CD4-positive, alpha-beta T cell treated with Interleukin-6 at 100 ng/mL for 8 hours (primary cell): Measurements from ENCODE around the gene GAS7.
"Not testable (repeated sequence)": the region's sequence is repeated elsewhere in the genome, so short reads cannot be mapped to it uniquely, and the experiment has no call there.

Source experiments
- DNase-seq: peaks from one replicate; pipeline ENCODE4 v3.0.0-alpha.2; 2020; ENCODE audit warnings: mixed read lengths, low spot score

The GAS7 gene

GRCh38 chr17:9941305-9941704, 257.1 kb downstream of the GAS7 start:
- no peak for DNase-seq

- DNase-seq, result no peak
Measured at GRCh38 chr17:9940841-9941240, 257.6 kb downstream of the GAS7 start.

GRCh38 chr17:9938764-9939163, 259.6 kb downstream of the GAS7 start:
- DNase-seq, result no peak

- DNase-seq, result no peak
Measured at GRCh38 chr17:9937901-9938300, 260.5 kb downstream of the GAS7 start.

GRCh38 chr17:9937241-9937761, 261.1 kb downstream of the GAS7 start:
- DNase-seq, result no peak

GRCh38 chr17:9936095-9936494, 262.3 kb downstream of the GAS7 start:
- DNase-seq, result no peak

GRCh38 chr17:9935408-9935807, 263.0 kb downstream of the GAS7 start:
- DNase-seq, result no peak

GRCh38 chr17:9934331-9934730, 264.1 kb downstream of the GAS7 start:
- DNase-seq, result no peak

GRCh38 chr17:9932491-9932890, 265.9 kb downstream of the GAS7 start:
- DNase-seq, result no peak

- DNase-seq, result no peak
Measured at GRCh38 chr17:9931144-9931741, 267.2 kb downstream of the GAS7 start.

- DNase-seq, result no peak
Measured at GRCh38 chr17:9929871-9930270, 268.5 kb downstream of the GAS7 start.

GRCh38 chr17:9928601-9929333, 269.6 kb downstream of the GAS7 start:
- no peak for DNase-seq

- no peak for DNase-seq
Measured at GRCh38 chr17:9926150-9926804, 272.1 kb downstream of the GAS7 start.

GRCh38 chr17:9925457-9925856, 272.9 kb downstream of the GAS7 start:
- DNase-seq, result no peak

- DNase-seq, result peak; percentile 33
Measured at GRCh38 chr17:9924735-9925191, 273.6 kb downstream of the GAS7 start.

- no peak for DNase-seq
Measured at GRCh38 chr17:9922012-9922848, 276.2 kb downstream of the GAS7 start.

- DNase-seq, result not testable (repeated sequence)
Measured at GRCh38 chr17:9921216-9921615, 277.2 kb downstream of the GAS7 start.

- no peak for DNase-seq
Measured at GRCh38 chr17:9918804-9919352, 279.5 kb downstream of the GAS7 start.

GRCh38 chr17:9918352-9918751, 280.1 kb downstream of the GAS7 start:
- no peak for DNase-seq

GRCh38 chr17:9917801-9918200, 280.6 kb downstream of the GAS7 start:
- no peak for DNase-seq

- no peak for DNase-seq
Measured at GRCh38 chr17:9917131-9917530, 281.3 kb downstream of the GAS7 start.

GRCh38 chr17:9916108-9916507, 282.3 kb downstream of the GAS7 start:
- no peak for DNase-seq
